ENCODE data around the gene LZTS3.
"Not testable (repeated sequence)": the region's sequence is repeated elsewhere in the genome, so short reads cannot be mapped to it uniquely, and the experiment has no call there.

The LZTS3 gene

DNA sequence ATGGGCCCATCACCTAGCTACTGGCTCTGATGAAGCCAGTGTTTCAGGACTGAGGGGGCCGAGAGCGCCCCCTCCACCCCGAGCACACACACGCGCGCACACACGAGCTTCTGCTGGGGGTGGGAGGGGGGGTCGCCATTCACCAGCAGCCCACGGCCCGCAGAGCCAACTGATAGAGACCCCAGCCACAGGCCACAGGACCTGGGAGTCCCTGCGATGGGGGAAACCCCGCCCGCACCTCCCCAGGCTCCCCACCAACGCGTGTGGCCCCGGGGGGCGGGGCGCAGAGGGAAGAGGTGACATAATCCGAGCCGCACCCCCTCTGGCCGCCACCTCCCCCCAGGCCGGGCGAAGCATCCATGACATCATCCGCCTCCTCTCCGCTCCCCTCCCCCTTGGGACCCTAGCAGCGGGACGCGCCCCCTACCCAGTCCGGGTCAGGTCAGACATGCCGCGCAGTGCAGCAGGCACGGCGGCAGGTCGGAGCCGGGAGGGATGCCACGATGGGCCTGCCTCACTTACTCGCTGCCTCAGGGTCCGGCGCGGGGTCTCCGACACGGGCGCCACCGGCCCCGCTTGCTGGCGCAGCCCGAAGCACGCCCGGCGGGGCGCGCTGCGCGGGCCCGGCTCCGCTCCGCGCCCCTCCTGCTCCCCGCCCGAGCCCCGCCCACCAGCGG is at the start of gene LZTS3:
LZTS3 (minus strand) TSS at position 617 of the 677 bp plus-strand sequence. CDS start 6,386 bp downstream, outside the sequence.
- peak; percentile 90 to 92 for DNase-seq

GRCh38 chr20:3221398-3222226 is 48.3 kb upstream of the LZTS3 start:
- no peak for DNase-seq

DNA sequence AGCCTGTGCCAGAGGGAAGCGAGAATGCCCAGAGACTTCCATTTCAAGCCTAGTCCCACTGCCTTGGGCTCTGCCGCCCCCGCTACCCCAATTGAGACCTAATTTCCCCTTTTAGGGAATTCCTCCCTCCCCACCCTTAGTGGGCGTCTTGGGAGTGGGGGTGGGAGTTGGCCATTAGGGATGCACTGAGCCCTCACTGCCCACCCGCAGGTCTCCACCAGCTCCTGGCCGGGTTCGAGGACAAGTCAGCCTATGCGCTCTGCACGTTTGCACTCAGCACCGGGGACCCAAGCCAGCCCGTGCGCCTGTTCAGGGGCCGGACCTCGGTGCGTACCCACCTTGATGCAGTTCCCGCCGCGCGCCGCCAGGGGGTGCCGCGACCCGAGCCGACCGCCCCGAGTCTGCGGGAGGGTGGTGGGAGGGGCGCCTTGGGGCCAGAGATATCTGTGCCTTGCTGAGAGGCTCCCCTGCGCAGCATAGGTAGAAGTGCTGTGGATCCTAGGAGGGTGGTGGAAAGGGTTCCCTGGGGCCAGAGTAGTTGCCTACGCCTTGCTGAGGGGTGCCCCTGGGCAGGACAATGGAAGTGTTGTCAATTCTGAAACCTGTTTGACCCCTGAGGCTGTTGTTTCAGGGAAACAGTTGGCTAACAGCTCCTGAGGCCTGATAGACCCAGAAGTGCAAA is 45.1 kb upstream of the LZTS3 start:
- DNase-seq = peak; percentile 71 to 76

DNA sequence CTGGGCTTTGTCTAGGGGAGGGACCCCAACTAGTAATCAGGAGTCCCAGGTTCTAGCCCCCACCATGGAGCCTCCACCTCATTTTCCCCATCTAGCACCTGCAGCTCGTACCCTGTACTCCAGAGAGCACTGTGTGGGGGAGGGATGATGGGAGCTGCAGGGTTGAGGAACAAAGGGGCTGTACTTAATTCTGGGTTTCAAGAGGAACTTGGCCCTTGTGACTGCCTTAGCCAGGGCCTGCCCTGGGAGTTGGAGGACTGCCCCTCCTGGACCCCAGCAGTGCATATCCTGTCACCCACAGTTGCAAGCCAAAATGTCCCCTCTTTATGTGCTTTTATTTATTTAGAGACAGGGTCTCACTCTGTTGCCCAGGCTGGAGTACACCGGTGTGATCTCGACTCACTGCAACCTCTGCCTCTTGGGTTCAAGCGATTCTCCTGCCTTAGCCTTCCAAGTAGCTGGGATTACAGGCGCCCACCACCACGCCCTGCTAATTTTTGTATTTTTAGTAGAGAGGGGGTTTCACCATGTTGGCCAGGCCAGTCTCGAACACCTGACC is 42.1 kb upstream of the LZTS3 start:
- DNase-seq = not testable (repeated sequence)

DNA sequence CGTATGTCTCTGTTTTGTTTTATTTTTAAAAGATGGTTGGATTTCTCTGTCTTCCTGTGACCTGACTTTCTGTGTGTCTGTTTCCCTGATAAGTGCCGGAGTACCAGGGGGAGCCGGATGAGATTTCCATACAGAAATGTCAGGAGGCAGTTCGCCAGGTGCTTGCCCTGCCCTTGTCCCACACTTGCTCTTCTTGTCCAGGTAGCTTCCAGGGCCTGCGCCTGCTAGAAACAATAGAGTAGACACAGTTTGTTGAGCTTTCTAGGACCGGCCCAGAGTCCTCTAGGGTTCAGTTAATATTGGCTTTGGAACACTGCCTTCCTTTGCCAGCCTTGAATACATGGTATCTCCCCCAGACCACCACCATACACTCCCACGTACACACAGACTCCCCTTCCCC is 39.9 kb upstream of the LZTS3 start:
- no peak for DNase-seq

GRCh38 chr20:3210346-3210745 is 37.0 kb upstream of the LZTS3 start:
- DNase-seq = no peak

DNA sequence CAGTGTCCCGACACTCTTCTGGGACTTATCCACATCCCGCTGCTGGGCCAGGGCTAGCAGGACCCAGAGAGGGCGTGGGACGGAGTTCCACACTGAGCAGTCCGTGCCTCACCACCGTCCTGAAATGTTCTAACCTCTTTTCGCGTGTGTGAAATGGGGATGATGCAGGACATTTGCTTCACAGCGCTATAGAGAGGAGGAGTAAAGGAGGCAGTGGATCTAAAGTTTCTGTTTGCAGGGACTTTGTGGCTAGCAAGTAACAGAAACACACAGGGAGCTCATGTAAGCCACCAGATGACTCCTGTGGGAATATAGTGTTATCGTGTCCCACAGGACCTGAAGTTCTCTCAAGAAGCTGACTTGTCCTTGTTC is 36.6 kb upstream of the LZTS3 start:
- DNase-seq = no peak

DNA sequence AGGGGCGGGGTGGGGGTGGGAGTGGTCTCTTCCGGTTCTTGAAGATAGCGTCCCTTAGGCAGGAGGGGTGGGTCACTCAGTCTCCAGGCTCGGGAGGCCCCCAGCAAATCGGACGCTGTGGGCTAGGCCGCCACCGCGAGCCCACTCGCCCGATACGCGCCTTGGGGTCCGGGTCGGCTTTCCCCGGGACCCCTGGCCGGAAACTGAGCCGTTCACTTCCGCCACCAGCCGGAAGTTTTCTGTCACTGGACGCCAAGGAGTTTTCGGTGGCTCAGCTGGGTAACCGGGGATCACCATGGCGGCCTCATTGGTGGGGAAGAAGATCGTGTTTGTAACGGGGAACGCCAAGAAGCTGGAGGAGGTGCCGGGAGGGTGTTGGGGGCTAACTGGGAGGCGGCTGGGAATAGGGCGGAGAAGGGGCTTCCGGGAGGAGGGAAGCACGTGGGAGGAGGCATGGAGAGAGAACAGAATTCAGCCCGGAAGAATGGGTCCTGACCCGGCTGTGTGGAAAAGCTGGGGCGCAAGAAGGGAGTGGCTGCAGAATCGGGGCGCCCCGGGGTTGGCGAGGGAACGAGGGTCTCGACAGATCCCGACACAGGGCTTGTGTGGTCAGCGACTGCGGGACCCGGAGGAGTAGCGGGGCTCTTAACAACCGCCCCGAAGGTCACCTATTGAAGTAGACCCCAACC is 36.1 kb upstream of the LZTS3 start, which contains the start of gene ITPA:
ITPA (plus strand) TSS at position 242 of the 689 bp plus-strand sequence; CDS start at position 296, 54 bp downstream.
- DNase-seq = peak; percentile 57 to 63

GRCh38 chr20:3208786-3209256 is 35.5 kb upstream of the LZTS3 start:
- peak in 1 of 2 donors; percentile 7 for DNase-seq

DNA sequence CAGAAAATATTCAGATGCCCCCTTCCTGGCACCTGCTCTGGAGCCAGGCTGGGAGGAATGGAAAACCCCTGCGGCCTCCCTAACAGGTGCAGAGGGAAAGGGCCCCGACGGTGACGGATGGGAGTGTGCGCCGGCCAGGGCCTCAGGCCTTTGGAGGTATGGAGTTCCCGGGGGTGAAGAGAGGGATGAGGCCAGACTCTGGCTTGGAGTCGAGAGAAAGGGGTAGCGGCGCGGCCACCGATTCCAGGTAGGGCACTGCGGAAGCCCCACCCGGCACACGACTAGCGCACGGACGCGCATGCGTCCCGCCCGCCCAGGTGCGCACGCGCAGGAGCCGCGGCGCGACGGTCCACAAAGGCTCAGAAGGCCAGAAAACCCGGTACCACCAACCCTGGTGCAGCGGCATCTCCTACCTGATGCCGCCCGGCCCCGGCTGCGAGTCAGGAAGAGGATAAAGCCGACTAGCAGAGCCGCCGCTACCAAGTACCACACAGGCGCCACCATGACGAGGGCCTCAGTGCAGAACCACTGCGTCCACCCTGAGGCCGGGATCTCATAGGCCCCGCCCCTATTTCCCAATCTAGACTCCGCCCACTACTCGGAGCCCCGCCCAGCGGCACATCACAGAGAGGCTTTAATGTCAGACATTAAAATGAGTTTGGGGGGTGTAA is 30.9 kb upstream of the LZTS3 start, which contains the start of gene DDRGK1:
DDRGK1 (minus strand) TSS at position 559 of the 671 bp plus-strand sequence; CDS start at position 504, 55 bp downstream.
- DNase-seq = peak; percentile 88 to 93

DNA sequence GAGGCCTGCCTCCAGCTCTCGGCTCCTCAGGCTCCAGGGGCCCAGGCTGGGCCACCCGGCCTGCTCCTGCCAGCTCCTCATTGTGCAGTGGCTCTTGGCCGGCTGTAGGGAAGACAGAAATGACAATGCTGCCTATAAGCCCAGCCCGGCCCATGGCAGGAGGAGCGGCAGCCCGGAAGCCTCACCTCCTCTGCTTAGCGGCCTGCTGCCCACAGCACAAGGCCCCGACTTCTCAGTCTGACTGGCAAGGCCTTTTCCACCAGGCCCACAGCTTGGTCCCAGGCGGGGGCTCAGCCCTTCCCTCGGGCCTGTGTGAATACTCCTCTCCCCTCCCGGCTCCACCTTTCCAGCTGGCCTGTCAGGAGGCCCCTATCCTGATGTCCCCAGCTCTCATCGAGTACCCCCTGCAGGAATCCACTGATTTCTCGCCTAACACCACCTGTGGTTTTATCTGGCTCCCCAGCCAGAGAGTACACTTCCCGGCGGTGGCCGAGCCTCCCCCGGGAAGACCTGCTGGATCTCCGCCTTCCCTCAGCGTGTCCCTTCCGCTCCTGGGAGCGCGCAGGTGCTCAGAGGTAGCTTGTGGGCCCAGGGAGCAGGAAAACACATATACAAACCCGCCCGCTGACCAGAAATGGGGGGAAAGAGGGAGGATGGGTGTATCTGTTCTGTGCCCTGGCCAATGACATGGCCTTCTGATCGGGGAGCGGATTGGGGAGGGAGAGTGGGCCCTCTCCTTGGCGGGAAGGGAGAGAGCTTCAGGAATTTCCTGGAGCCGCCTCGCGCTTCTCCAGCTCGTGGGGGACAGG is 30.2 kb upstream of the LZTS3 start:
- peak in 1 of 2 donors; percentile 26 for DNase-seq

GRCh38 chr20:3202965-3203314 is 29.6 kb upstream of the LZTS3 start:
- DNase-seq = no peak

DNA sequence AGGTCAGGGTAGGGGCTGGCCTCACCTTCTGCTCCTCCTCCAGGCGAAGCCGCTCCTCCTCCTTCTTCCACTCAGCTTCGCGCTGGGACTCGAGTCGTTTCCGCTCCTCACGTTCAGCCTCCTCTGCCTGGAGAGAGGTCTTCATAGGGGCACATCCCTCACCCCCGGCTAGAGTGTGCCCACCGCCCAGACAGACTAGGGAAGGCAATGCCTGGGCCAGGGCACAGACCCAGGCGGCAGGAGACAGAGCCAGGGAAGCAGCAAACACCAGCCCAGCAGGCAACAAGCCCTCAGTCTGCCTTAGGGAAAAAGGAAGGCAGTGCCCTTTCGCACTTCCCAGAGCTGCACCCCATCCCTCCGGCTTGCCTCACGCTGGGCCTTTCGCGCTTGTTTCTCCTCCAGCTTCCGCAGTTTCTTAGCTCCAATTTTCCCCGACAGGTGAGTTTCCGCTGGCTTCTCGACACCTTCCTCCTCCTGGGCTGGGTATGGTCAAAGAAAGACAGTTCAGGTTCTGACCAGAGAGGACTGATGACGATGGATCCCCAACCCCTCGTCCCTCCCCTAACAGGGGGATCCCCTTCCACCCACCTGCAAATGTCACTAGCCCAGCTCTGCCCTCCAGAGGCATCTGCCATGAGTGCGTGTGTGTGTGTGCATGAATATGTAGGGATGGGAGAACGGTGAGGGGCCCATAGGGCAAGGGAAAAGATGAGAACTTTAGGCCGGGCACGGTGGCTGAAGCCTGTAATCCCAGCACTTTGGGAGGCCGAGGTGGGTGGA is 26.8 kb upstream of the LZTS3 start:
- no peak for DNase-seq

DNA sequence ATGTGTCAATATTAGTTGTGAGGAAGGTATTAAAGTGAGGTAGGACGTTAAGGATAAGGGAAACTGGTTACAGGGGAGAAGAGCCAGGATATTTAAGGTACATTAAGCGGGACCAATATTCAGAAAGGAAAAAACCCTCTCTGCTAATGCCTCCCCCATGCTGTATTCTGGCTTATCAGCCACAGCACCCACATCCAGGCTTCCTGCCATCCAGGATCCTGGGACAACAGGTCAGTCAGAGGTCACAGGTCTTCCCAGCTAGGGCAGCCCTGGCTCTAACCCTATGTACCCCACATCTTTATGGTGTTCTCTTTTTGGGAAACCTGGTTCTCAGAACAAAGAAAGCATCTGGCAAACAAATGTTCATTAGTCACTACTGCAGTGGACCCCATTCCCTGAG is 25.9 kb upstream of the LZTS3 start:
- DNase-seq = no peak

- no peak for DNase-seq
These were observed 22.4 kb upstream of the LZTS3 start for GRCh38 chr20:3195590-3196237.

- no peak for DNase-seq
These were observed 21.4 kb upstream of the LZTS3 start for GRCh38 chr20:3194617-3195280.

GRCh38 chr20:3193806-3194616 is 20.7 kb upstream of the LZTS3 start:
- no peak for DNase-seq

Data from CD4-positive, alpha-beta T cell treated with Interleukin-1 beta for 1 hour (primary cell).